ENCODE data around the gene ZSWIM3. TPM values are rescaled to one million over a fixed set of nuclear protein-coding genes. Genes with fewer than 3 reads are reported as not detected.

Gene ZSWIM3
- total RNA-seq, 4 donors from 2014 or later, result 2.2 to 4.5 (median 3.9) TPM

DNA sequence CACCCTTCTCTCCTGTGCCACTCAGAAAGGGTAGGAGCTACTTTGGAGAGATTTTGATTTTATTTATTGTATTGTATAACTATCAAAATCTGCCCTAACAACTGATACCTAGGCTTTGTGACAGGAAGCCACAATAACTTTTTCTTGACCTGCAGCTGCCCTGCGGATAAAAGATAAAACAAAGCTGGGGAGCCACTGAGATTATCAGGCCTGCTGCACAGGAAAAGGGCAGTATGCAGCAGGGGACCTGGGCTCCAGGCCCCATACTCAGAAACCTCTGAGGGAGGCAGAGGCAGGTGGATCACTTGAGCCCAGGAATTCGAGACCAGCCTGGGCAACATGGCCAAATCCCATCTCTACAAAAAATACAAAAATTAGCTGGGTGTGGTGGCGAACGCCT lies 24.8 kb upstream of the ZSWIM3 start:
- peaks cover 11 to 36% of the 10 kb centered on the region in 2 donors for H3K4me1 ChIP-seq
- H3K27me3 ChIP-seq, result no peaks in the 10 kb centered on the region
- 86 to 88% methylated on average over 4 of the region's 4 CpGs for WGBS, 2 donors
- H3K36me3 ChIP-seq, result no peaks in the 10 kb centered on the region
- no peak overlapping the region for H3K4me3 ChIP-seq (replicated peaks in 1 of 3)
- intact Hi-C loops (cut with DNase I), result no loop called here
- no peaks in the 10 kb centered on the region for H3K9me3 ChIP-seq
- H3K27ac ChIP-seq, result peak overlapping the region; percentile 86 to 92 (median 91)
- no peak for DNase-seq
- TF ChIP-seq POLR2A (IDR thresholded peaks at IDR 0.05), result no peak
- TF ChIP-seq, protein P1, sequence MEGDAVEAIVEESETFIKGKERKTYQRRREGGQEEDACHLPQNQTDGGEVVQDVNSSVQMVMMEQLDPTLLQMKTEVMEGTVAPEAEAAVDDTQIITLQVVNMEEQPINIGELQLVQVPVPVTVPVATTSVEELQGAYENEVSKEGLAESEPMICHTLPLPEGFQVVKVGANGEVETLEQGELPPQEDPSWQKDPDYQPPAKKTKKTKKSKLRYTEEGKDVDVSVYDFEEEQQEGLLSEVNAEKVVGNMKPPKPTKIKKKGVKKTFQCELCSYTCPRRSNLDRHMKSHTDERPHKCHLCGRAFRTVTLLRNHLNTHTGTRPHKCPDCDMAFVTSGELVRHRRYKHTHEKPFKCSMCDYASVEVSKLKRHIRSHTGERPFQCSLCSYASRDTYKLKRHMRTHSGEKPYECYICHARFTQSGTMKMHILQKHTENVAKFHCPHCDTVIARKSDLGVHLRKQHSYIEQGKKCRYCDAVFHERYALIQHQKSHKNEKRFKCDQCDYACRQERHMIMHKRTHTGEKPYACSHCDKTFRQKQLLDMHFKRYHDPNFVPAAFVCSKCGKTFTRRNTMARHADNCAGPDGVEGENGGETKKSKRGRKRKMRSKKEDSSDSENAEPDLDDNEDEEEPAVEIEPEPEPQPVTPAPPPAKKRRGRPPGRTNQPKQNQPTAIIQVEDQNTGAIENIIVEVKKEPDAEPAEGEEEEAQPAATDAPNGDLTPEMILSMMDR (IDR thresholded peaks at IDR 0.05), result no peak

DNA sequence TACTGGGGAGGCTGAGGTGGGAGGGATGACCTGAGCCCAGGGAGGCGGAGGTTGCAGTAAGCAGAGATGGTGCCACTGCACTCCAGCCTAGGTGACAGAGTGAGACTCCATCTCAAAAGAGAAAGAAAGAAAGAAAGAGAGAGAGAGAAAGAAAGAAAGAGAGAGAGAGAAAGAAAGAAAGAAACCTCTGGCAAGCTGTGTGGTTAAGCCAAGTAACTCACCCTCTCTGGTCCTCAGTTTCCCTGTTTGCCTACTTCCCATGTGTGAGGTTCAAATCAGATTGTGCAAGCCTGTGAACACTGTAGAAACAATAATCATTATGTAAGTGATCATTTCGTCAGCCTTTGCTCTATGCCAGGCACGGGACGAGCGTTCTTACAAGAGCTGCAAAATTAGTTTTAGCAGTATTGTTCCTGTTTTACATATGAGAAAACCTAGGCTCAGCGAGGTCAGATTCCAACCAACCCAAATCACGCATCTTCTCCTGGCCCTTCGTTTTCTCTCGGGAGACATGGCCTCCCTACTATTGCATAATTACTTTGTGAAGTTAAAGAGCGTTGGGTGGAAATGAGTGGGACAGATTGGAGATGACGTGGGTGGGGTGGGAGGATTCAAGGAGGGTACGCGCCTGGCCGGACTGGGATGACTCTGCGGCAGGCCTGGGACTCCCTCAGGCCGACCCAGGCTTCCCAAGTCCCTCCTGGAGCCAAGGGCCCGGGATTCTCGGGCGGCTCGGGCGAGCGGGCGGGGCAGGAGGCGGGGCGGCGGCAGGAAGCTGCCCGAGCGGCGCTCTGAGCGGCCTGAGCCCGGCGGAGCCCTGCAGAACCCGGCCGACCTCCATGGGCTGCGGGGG lies 24.2 kb upstream of the ZSWIM3 start, which contains the start of gene SNX21:
TSS of gene SNX21 (plus strand) at position 770 of the 853 bp plus-strand sequence. CDS start 121 bp downstream, outside the sequence.
- peak; percentile 79 to 83 for DNase-seq
- H3K27ac ChIP-seq, result peak within 1 kb of the TSS; percentile 86 to 92 (median 91)
- H3K4me3 ChIP-seq (replicated peaks in 1 of 3), result peak within 1 kb of the TSS; percentile 9 to 74 (median 24)
- H3K4me1 ChIP-seq, result peaks cover 11 to 35% of the 10 kb centered on the region in 2 donors
- H3K36me3 ChIP-seq, result no peaks in the 10 kb centered on the region
- no peaks in the 10 kb centered on the region for H3K9me3 ChIP-seq
- TF ChIP-seq, protein P1 (IDR thresholded peaks at IDR 0.05), result no peak
- no peak for TF ChIP-seq POLR2A (IDR thresholded peaks at IDR 0.05)
- intact Hi-C loops (cut with DNase I), result no loop called here
- H3K27me3 ChIP-seq, result no peaks in the 10 kb centered on the region
- 11 to 19% methylated on average over 15 to 30 of the region's 35 CpGs for WGBS, 2 donors

DNA sequence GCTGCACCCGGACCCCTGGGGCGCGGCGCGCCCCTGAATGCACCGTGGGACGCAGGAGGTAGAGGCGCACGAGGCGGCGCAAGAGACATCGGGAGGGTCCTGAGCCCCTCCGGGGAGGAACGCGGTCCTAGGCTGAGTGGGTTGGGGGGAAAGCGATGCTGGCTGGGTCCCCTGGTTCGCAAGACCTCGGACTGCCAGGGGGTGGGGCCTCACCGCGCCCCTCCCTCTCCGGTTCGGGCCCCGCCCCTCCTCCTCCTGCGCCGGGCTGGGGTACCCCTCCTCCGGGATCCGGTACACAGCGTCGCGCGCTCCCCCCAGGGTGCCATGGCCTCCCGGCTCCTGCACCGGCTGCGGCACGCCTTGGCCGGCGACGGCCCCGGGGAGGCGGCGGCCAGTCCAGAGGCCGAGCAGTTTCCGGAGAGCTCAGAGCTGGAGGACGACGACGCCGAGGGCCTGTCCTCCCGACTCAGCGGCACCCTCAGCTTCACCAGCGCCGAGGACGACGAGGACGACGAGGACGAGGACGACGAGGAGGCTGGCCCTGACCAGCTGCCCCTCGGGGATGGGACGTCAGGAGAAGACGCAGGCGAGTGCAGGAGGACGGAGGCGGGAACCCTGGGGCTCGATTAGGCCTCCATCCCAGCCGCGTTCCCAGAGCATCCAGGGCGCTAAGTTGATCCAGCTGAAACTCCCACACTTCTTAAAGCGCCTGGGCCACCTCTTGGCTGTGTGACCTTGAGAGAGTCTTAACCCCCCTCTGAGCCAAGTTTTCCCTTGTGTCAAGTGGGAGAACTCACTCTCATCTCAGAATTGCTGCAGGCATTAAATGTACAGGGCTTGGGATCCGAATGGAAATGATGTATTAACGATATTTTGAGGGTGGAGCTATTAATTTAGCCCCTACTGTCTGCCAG lies 23.3 kb upstream of the ZSWIM3 start:
- peak in 1 of 2 donors; percentile 72 for TF ChIP-seq POLR2A (IDR thresholded peaks at IDR 0.05)
- TF ChIP-seq, protein P1 (IDR thresholded peaks at IDR 0.05), result no peak
- Histone ChIP-seq H3K27ac (peak overlapping the region; percentile 86 to 92 (median 91)), H3K4me3 (replicated peaks in 1 of 3) (peak overlapping the region; percentile 9 to 74 (median 24)), H3K9me3 (no peaks in the 10 kb centered on the region), H3K4me1 (peaks cover 5 to 26% of the 10 kb centered on the region in 2 donors), H3K36me3 (no peaks in the 10 kb centered on the region), H3K27me3 (no peaks in the 10 kb centered on the region)
- intact Hi-C loops (cut with DNase I), result no loop called here
- peak; percentile 65 to 67 for DNase-seq
- WGBS, 2 donors, result 9 to 19% methylated on average over 7 to 26 of the region's 71 CpGs

DNA sequence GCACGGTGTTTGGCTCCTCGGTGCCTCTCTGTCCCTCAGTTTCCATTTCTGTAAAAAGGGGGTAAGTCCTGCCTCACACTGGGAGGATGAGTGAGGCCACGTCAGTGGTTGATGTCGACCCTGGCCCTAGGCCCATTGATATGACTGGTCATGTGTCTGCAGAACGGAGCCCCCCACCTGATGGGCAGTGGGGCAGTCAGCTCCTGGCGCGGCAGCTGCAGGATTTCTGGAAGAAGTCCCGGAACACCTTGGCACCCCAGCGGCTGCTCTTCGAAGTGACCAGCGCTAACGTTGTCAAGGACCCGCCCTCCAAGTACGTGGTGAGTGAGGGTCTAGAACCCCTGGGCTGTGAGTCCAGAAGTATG lies 22.6 kb upstream of the ZSWIM3 start:
- Histone ChIP-seq H3K27ac (peak overlapping the region; percentile 86 to 92 (median 91)), H3K36me3 (no peaks in the 10 kb centered on the region), H3K4me3 (replicated peaks in 1 of 3) (peak overlapping the region in 1 of 3 donors; percentile 74), H3K4me1 (peaks cover 5 to 23% of the 10 kb centered on the region in 2 donors), H3K9me3 (no peaks in the 10 kb centered on the region), H3K27me3 (no peaks in the 10 kb centered on the region)
- no peak for DNase-seq
- TF ChIP-seq, protein P1 (IDR thresholded peaks at IDR 0.05), result no peak
- no peak for TF ChIP-seq POLR2A (IDR thresholded peaks at IDR 0.05)
- intact Hi-C loops (cut with DNase I), result no loop called here
- 88 to 96% methylated on average over 9 to 14 of the region's 14 CpGs for WGBS, 2 donors

Data from thyroid gland (tissue), 4 donors.